ENCODE results near the gene THAP7. TPM values are rescaled to one million over a fixed set of nuclear protein-coding genes. Genes with fewer than 3 reads are reported as not detected.
A peak's percentile ranks its signal among the peaks of the same experiment; 100 is the strongest.
"Not testable (repeated sequence)": the region's sequence is repeated elsewhere in the genome, so short reads cannot be mapped to it uniquely, and the experiment has no call there.

Gene THAP7
- total RNA-seq, 1 experiment from 2014 or later = 33.7 TPM

DNA sequence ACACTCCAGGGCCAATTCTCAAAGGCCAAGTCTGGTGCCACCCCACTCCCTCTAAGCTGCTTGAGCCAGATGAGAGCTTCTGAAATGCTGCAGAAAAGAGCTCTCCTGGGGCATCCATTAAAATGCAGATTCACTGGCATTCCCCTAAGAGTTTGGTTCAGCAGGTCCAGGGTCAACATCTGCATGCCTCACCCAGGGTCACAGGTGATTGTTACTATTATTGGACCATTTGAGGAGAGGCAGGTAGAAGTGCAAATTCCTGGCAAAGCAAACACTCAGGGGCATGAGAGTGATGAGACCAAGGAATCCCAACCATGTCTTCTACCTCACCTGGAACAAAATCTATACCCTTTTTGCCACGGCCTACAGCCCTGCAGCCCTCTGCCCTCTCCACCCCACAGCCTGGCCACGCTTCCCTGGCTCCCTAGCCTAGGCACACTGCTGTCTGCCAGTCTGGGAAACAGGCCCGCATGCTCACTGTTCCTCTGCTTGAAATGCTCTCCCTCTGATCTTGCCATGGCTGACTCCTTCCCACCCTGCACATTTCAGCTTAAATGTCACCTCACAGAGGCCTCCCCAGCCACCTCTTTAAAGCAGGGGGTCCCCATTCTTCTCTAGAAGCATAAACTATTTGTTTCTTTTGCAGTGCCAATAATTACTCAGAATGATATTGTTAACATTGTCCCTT lies 8.7 kb upstream of the THAP7 start:
- no peak overlapping the region for H3K27ac ChIP-seq (ENCODE audit: low read length)
- no peak for DNase-seq
- H3K79me2 ChIP-seq (ENCODE audit: low read length) = no peaks in the 10 kb centered on the region
- no peak overlapping the region for H3K4me3 ChIP-seq (ENCODE audit: low read length)
- peaks cover 23% of the 10 kb centered on the region for H3K4me1 ChIP-seq (ENCODE audit: low read length)
- H3K36me3 ChIP-seq (ENCODE audit: insufficient read depth, low read length) = no peaks in the 10 kb centered on the region
- H3K27me3 ChIP-seq (ENCODE audit: low read length) = no peaks in the 10 kb centered on the region
- no peak overlapping the region for H2AFZ ChIP-seq (ENCODE audit: low read length)
- no peaks in the 10 kb centered on the region for H3K9me3 ChIP-seq (ENCODE audit: low read length)
- no peak overlapping the region for H3K4me2 ChIP-seq (ENCODE audit: low read depth, low read length, poor library complexity, severe bottlenecking)
- no peaks in the 10 kb centered on the region for H4K20me1 ChIP-seq (ENCODE audit: insufficient read depth, low read depth, low read length)
- H3K9me2 ChIP-seq (replicated peaks; ENCODE audit: insufficient read depth, low read length) = no peaks in the 10 kb centered on the region
- H3K9ac ChIP-seq (ENCODE audit: low read length) = no peak overlapping the region

GRCh38 chr22:21009638-21010425 lies 7.9 kb upstream of the THAP7 start:
- H3K79me2 ChIP-seq (ENCODE audit: low read length) = no peaks in the 10 kb centered on the region
- no peaks in the 10 kb centered on the region for H3K36me3 ChIP-seq (ENCODE audit: insufficient read depth, low read length)
- H3K9me2 ChIP-seq (replicated peaks; ENCODE audit: insufficient read depth, low read length) = no peaks in the 10 kb centered on the region
- H3K4me1 ChIP-seq (ENCODE audit: low read length) = peaks cover 16% of the 10 kb centered on the region
- DNase-seq = peak; percentile 88
- H3K27ac ChIP-seq (ENCODE audit: low read length) = no peak overlapping the region
- H3K4me3 ChIP-seq (ENCODE audit: low read length) = no peak overlapping the region
- H3K27me3 ChIP-seq (ENCODE audit: low read length) = no peaks in the 10 kb centered on the region
- H4K20me1 ChIP-seq (ENCODE audit: insufficient read depth, low read depth, low read length) = no peaks in the 10 kb centered on the region
- H3K9ac ChIP-seq (ENCODE audit: low read length) = no peak overlapping the region
- no peak overlapping the region for H2AFZ ChIP-seq (ENCODE audit: low read length)
- H3K9me3 ChIP-seq (ENCODE audit: low read length) = no peaks in the 10 kb centered on the region
- H3K4me2 ChIP-seq (ENCODE audit: low read depth, low read length, poor library complexity, severe bottlenecking) = no peak overlapping the region

DNA sequence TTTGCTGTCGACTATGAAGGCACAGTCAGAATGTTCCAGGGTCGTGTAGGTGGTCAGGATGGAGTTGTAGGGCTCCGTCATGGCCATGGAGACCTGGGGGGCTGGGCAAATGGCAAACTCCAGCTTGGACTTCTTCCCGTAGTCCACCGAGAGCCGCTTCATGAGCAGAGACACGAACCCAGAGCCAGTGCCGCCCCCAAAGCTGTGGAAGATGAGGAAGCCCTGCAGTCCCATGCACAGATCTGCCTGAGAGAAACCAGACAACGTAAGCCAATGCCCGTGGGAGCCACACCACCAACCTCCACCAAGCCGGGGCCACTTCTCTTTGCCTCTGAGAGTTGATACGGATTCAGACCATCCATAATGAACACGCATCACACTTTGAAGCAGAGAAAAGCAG lies 7.3 kb upstream of the THAP7 start:
- H3K79me2 ChIP-seq (ENCODE audit: low read length); H3K36me3 ChIP-seq (ENCODE audit: insufficient read depth, low read length); H3K27me3 ChIP-seq (ENCODE audit: low read length); H3K4me2 ChIP-seq (ENCODE audit: low read depth, low read length, poor library complexity, severe bottlenecking); H3K27ac ChIP-seq (ENCODE audit: low read length); H3K9me3 ChIP-seq (ENCODE audit: low read length); DNase-seq; H3K4me3 ChIP-seq (ENCODE audit: low read length); H4K20me1 ChIP-seq (ENCODE audit: insufficient read depth, low read depth, low read length); H3K4me1 ChIP-seq (ENCODE audit: low read length); H3K9me2 ChIP-seq (replicated peaks; ENCODE audit: insufficient read depth, low read length); H3K9ac ChIP-seq (ENCODE audit: low read length); H2AFZ ChIP-seq (ENCODE audit: low read length): not testable (repeated sequence)

DNA sequence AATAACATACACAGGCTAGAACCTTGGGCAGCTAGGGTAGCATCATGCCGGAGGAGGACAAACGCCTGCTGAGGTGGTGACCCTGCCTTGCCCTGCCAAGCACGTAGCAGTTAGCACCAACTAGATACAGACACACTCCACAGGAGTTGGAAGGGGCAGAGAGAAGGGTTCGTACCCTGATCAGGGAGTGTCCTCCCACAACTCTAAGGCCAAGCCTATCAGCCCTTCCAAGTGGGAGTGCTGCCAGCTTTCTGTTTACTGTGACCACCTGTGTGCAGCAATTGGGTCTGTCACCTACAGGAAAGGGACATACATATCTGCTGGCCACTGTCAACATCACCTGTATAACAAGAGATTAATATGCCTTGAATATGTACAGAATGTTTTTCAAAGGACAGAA lies 1.9 kb upstream of the THAP7 start:
- peaks cover 30% of the 10 kb centered on the region for H3K4me1 ChIP-seq (ENCODE audit: low read length)
- H3K4me2 ChIP-seq (ENCODE audit: low read depth, low read length, poor library complexity, severe bottlenecking) = peak overlapping the region; percentile 95
- no peaks in the 10 kb centered on the region for H3K9me2 ChIP-seq (replicated peaks; ENCODE audit: insufficient read depth, low read length)
- no peaks in the 10 kb centered on the region for H3K36me3 ChIP-seq (ENCODE audit: insufficient read depth, low read length)
- peaks cover 3% of the 10 kb centered on the region; the same call in 1 of the 2 replicates for H4K20me1 ChIP-seq (ENCODE audit: insufficient read depth, low read depth, low read length)
- DNase-seq = no peak
- H3K9me3 ChIP-seq (ENCODE audit: low read length) = no peaks in the 10 kb centered on the region
- H3K9ac ChIP-seq (ENCODE audit: low read length) = 0 out of 2 replicates have a peak overlapping the region, but pooled peaks have one; percentile 100
- peak overlapping the region; percentile 100; the same call in 1 of the 2 replicates for H3K27ac ChIP-seq (ENCODE audit: low read length)
- H2AFZ ChIP-seq (ENCODE audit: low read length) = no peak overlapping the region
- peak overlapping the region; percentile 95; the same call in 1 of the 2 replicates for H3K4me3 ChIP-seq (ENCODE audit: low read length)
- no peaks in the 10 kb centered on the region for H3K27me3 ChIP-seq (ENCODE audit: low read length)
- peaks cover 32% of the 10 kb centered on the region for H3K79me2 ChIP-seq (ENCODE audit: low read length)

GRCh38 chr22:21000987-21001600 lies 824 bp downstream of the THAP7 start:
- Histone ChIP-seq H3K9me2 (replicated peaks; ENCODE audit: insufficient read depth, low read length) (no peaks in the 10 kb centered on the region), H3K79me2 (ENCODE audit: low read length) (peaks cover 32% of the 10 kb centered on the region), H3K9ac (ENCODE audit: low read length) (peak overlapping the region; percentile 100), H3K36me3 (ENCODE audit: insufficient read depth, low read length) (no peaks in the 10 kb centered on the region; the same call in 1 of the 2 replicates), H3K4me3 (ENCODE audit: low read length) (peak overlapping the region; percentile 95), H3K27ac (ENCODE audit: low read length) (peak overlapping the region; percentile 100), H4K20me1 (ENCODE audit: insufficient read depth, low read depth, low read length) (peaks cover 3% of the 10 kb centered on the region; the same call in 1 of the 2 replicates), H2AFZ (ENCODE audit: low read length) (0 out of 2 replicates have a peak overlapping the region, but pooled peaks have one; percentile 21), H3K4me1 (ENCODE audit: low read length) (peaks cover 30% of the 10 kb centered on the region), H3K9me3 (ENCODE audit: low read length) (no peaks in the 10 kb centered on the region), H3K27me3 (ENCODE audit: low read length) (no peaks in the 10 kb centered on the region), H3K4me2 (ENCODE audit: low read depth, low read length, poor library complexity, severe bottlenecking) (peak overlapping the region; percentile 95)
- DNase-seq = no peak

GRCh38 chr22:21000207-21000986 lies 1.5 kb downstream of the THAP7 start:
- Histone ChIP-seq H3K79me2 (ENCODE audit: low read length) (peaks cover 32% of the 10 kb centered on the region), H3K9ac (ENCODE audit: low read length) (peak overlapping the region; percentile 100), H3K36me3 (ENCODE audit: insufficient read depth, low read length) (no peaks in the 10 kb centered on the region; the same call in 1 of the 2 replicates), H3K9me3 (ENCODE audit: low read length) (no peaks in the 10 kb centered on the region), H3K4me3 (ENCODE audit: low read length) (peak overlapping the region; percentile 95), H3K4me1 (ENCODE audit: low read length) (peaks cover 30% of the 10 kb centered on the region), H3K4me2 (ENCODE audit: low read depth, low read length, poor library complexity, severe bottlenecking) (peak overlapping the region; percentile 95), H2AFZ (ENCODE audit: low read length) (no peak overlapping the region), H3K27ac (ENCODE audit: low read length) (peak overlapping the region; percentile 100), H3K27me3 (ENCODE audit: low read length) (no peaks in the 10 kb centered on the region), H4K20me1 (ENCODE audit: insufficient read depth, low read depth, low read length) (peaks cover 3% of the 10 kb centered on the region; the same call in 1 of the 2 replicates), H3K9me2 (replicated peaks; ENCODE audit: insufficient read depth, low read length) (no peaks in the 10 kb centered on the region)
- no peak for DNase-seq

DNA sequence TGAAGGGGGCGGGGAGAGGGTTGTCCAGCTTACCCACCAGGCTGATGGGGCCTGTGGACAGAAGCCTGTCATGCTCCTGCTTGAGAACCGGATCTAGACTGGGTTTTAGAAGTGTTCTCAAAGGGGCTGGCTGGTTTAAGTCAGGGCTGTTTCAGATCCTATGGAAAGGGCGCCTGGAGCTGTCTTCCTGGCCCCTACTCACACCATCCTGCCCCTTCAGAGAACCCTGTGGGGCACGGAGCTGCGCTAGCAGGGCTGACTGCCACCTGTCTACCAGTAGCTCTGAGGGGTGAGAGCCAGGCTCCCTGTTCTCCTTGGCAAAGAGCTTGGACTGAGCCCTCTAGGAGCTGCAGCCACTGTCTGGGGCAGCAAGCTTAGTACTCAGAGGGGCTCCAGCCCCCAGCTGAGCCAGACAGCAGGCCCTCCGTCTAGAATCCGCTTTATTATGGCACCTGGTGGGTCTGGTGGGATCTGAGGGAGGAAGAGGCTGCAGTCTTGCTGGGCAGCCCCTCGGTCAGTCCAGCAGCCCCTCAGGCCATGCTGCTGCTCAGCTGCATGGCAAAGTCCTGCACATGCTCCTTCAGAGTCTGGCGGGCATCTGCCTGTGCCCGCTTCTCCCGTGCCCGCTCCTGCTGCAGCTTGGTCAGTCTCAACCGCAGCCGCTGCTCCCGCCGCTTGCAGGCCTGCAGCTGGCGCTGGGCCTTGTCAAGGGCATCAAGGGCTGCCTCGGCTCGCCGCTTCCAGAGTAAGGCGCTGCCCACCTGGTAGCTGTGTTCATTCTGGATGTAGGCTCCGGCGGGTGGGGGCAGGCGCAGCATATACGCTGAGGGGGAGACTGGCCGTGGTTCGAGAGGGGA lies 2.3 kb downstream of the THAP7 start:
- H3K27ac ChIP-seq (ENCODE audit: low read length) = no peak overlapping the region
- H3K79me2 ChIP-seq (ENCODE audit: low read length) = peaks cover 32% of the 10 kb centered on the region
- no peaks in the 10 kb centered on the region; the same call in 1 of the 2 replicates for H3K36me3 ChIP-seq (ENCODE audit: insufficient read depth, low read length)
- H3K4me3 ChIP-seq (ENCODE audit: low read length) = no peak overlapping the region; the same call in 1 of the 2 replicates
- H3K9me2 ChIP-seq (replicated peaks; ENCODE audit: insufficient read depth, low read length) = no peaks in the 10 kb centered on the region
- no peak overlapping the region for H2AFZ ChIP-seq (ENCODE audit: low read length)
- peaks cover 3% of the 10 kb centered on the region; the same call in 1 of the 2 replicates for H4K20me1 ChIP-seq (ENCODE audit: insufficient read depth, low read depth, low read length)
- H3K4me1 ChIP-seq (ENCODE audit: low read length) = peaks cover 30% of the 10 kb centered on the region
- DNase-seq = no peak
- H3K27me3 ChIP-seq (ENCODE audit: low read length) = no peaks in the 10 kb centered on the region
- H3K4me2 ChIP-seq (ENCODE audit: low read depth, low read length, poor library complexity, severe bottlenecking) = peak overlapping the region; percentile 95
- H3K9me3 ChIP-seq (ENCODE audit: low read length) = no peaks in the 10 kb centered on the region
- peak overlapping the region; percentile 100; the same call in 1 of the 2 replicates for H3K9ac ChIP-seq (ENCODE audit: low read length)

All from Karpas-422 (cell line).